ENCODE results near the gene LRMDA.
"Not testable (repeated sequence)": the region's sequence is repeated elsewhere in the genome, so short reads cannot be mapped to it uniquely, and the experiment has no call there.

LRMDA gene

GRCh38 chr10:76523246-76523645, 1091.8 kb downstream of the LRMDA start:
- no peaks in the 10 kb centered on the region for H3K9me2 ChIP-seq (replicated peaks; ENCODE audit: low read depth, low read length)
- H3F3A ChIP-seq (ENCODE audit: low read depth), result no peaks in the 10 kb centered on the region
- no peak overlapping the region for H3K4me2 ChIP-seq (ENCODE audit: low read depth, low read length, poor library complexity, severe bottlenecking)
- no peak overlapping the region for H2AFZ ChIP-seq (ENCODE audit: low read length)
- H4K20me1 ChIP-seq (ENCODE audit: insufficient read depth, low read length, poor library complexity, severe bottlenecking), result no peaks in the 10 kb centered on the region
- no peaks in the 10 kb centered on the region for H3K36me3 ChIP-seq (ENCODE audit: insufficient read depth, low read length)
- H3K9ac ChIP-seq (ENCODE audit: low read depth, low read length, poor library complexity, severe bottlenecking), result no peak overlapping the region
- H3K79me2 ChIP-seq (ENCODE audit: insufficient read depth, low read length), result no peaks in the 10 kb centered on the region
- TF ChIP-seq CTCF (conservative IDR thresholded peaks at IDR 0.05; ENCODE audit: low read length) (no peak), EZH2phosphoT487 (IDR thresholded peaks at IDR 0.05; ENCODE audit: borderline replicate concordance) (no peak)
- no peaks in the 10 kb centered on the region for H3K27me3 ChIP-seq (ENCODE audit: insufficient read depth, low read length, poor library complexity, severe bottlenecking)
- H3K4me3 ChIP-seq (ENCODE audit: low read length, poor library complexity, severe bottlenecking), result no peak overlapping the region
- no peaks in the 10 kb centered on the region for H3K4me1 ChIP-seq (ENCODE audit: insufficient read depth, low read length, poor library complexity, severe bottlenecking)
- no peaks in the 10 kb centered on the region for H3K9me3 ChIP-seq (ENCODE audit: insufficient read depth, low read depth, low read length)

GRCh38 chr10:76523791-76524351, 1092.4 kb downstream of the LRMDA start:
- no peak overlapping the region for H3K4me3 ChIP-seq (ENCODE audit: low read length, poor library complexity, severe bottlenecking)
- H3K36me3 ChIP-seq (ENCODE audit: insufficient read depth, low read length), result no peaks in the 10 kb centered on the region
- H2AFZ ChIP-seq (ENCODE audit: low read length), result no peak overlapping the region
- H3K27me3 ChIP-seq (ENCODE audit: insufficient read depth, low read length, poor library complexity, severe bottlenecking), result no peaks in the 10 kb centered on the region
- H3K9ac ChIP-seq (ENCODE audit: low read depth, low read length, poor library complexity, severe bottlenecking), result no peak overlapping the region
- no peaks in the 10 kb centered on the region for H4K20me1 ChIP-seq (ENCODE audit: insufficient read depth, low read length, poor library complexity, severe bottlenecking)
- no peak overlapping the region for H3K4me2 ChIP-seq (ENCODE audit: low read depth, low read length, poor library complexity, severe bottlenecking)
- no peaks in the 10 kb centered on the region for H3F3A ChIP-seq (ENCODE audit: low read depth)
- H3K9me3 ChIP-seq (ENCODE audit: insufficient read depth, low read depth, low read length), result no peaks in the 10 kb centered on the region
- no peaks in the 10 kb centered on the region for H3K79me2 ChIP-seq (ENCODE audit: insufficient read depth, low read length)
- H3K9me2 ChIP-seq (replicated peaks; ENCODE audit: low read depth, low read length), result no peaks in the 10 kb centered on the region
- no peak for TF ChIP-seq EZH2phosphoT487 (IDR thresholded peaks at IDR 0.05; ENCODE audit: borderline replicate concordance)
- no peak for TF ChIP-seq CTCF (conservative IDR thresholded peaks at IDR 0.05; ENCODE audit: low read length)
- no peaks in the 10 kb centered on the region for H3K4me1 ChIP-seq (ENCODE audit: insufficient read depth, low read length, poor library complexity, severe bottlenecking)

GRCh38 chr10:76526833-76527232, 1095.4 kb downstream of the LRMDA start:
- not testable (repeated sequence) for H3F3A ChIP-seq (ENCODE audit: low read depth); H2AFZ ChIP-seq (ENCODE audit: low read length); H3K9me2 ChIP-seq (replicated peaks; ENCODE audit: low read depth, low read length); H3K9me3 ChIP-seq (ENCODE audit: insufficient read depth, low read depth, low read length); H3K9ac ChIP-seq (ENCODE audit: low read depth, low read length, poor library complexity, severe bottlenecking); H3K36me3 ChIP-seq (ENCODE audit: insufficient read depth, low read length); H3K4me2 ChIP-seq (ENCODE audit: low read depth, low read length, poor library complexity, severe bottlenecking); H3K4me3 ChIP-seq (ENCODE audit: low read length, poor library complexity, severe bottlenecking); H3K79me2 ChIP-seq (ENCODE audit: insufficient read depth, low read length); H4K20me1 ChIP-seq (ENCODE audit: insufficient read depth, low read length, poor library complexity, severe bottlenecking); H3K4me1 ChIP-seq (ENCODE audit: insufficient read depth, low read length, poor library complexity, severe bottlenecking); H3K27me3 ChIP-seq (ENCODE audit: insufficient read depth, low read length, poor library complexity, severe bottlenecking)

GRCh38 chr10:76540331-76540730, 1108.9 kb downstream of the LRMDA start:
- H3K9me3 ChIP-seq (ENCODE audit: insufficient read depth, low read depth, low read length), result no peaks in the 10 kb centered on the region
- H3K79me2 ChIP-seq (ENCODE audit: insufficient read depth, low read length), result no peaks in the 10 kb centered on the region
- H3F3A ChIP-seq (ENCODE audit: low read depth), result no peaks in the 10 kb centered on the region

More at GRCh38 chr10:76540331-76540730, 1108.9 kb downstream of the LRMDA start:
- H3K9ac ChIP-seq (ENCODE audit: low read depth, low read length, poor library complexity, severe bottlenecking), result no peak overlapping the region
- H3K9me2 ChIP-seq (replicated peaks; ENCODE audit: low read depth, low read length), result no peaks in the 10 kb centered on the region
- H2AFZ ChIP-seq (ENCODE audit: low read length), result no peak overlapping the region
- no peaks in the 10 kb centered on the region for H3K36me3 ChIP-seq (ENCODE audit: insufficient read depth, low read length)
- H3K4me1 ChIP-seq (ENCODE audit: insufficient read depth, low read length, poor library complexity, severe bottlenecking), result no peaks in the 10 kb centered on the region
- H4K20me1 ChIP-seq (ENCODE audit: insufficient read depth, low read length, poor library complexity, severe bottlenecking), result no peaks in the 10 kb centered on the region
- H3K4me3 ChIP-seq (ENCODE audit: low read length, poor library complexity, severe bottlenecking), result no peak overlapping the region
- no peak overlapping the region for H3K4me2 ChIP-seq (ENCODE audit: low read depth, low read length, poor library complexity, severe bottlenecking)
- H3K27me3 ChIP-seq (ENCODE audit: insufficient read depth, low read length, poor library complexity, severe bottlenecking), result no peaks in the 10 kb centered on the region
- TF ChIP-seq CTCF (conservative IDR thresholded peaks at IDR 0.05; ENCODE audit: low read length) (no peak), EZH2phosphoT487 (IDR thresholded peaks at IDR 0.05; ENCODE audit: borderline replicate concordance) (no peak)

All from Loucy (cell line).